GM12891 (cell line): ENCODE data around the gene SH3TC1.

Source experiments
- PAX5 ChIP-seq: IDR thresholded peaks from 2 replicates; pipeline ENCODE4 v1.6.1; 2011; ENCODE audit warnings: low read length, moderate library complexity, mild to moderate bottlenecking; ENCODE audit not compliant: insufficient read depth, severe bottlenecking
- POLR2A ChIP-seq: IDR thresholded peaks from 2 replicates; pipeline ENCODE4 v1.6.1; 2011; ENCODE audit warnings: low read depth, low read length, control low read depth
- POLR2AphosphoS5 ChIP-seq: IDR thresholded peaks from 2 replicates; pipeline ENCODE4 v1.6.1; 2011; ENCODE audit warnings: low read depth, low read length, control low read depth
- POU2F2 ChIP-seq: IDR thresholded peaks from 2 replicates; pipeline ENCODE4 v1.6.1; 2011; ENCODE audit warnings: low read depth, mild to moderate bottlenecking, control low read depth, low read length, moderate library complexity
- SPI1 ChIP-seq: IDR thresholded peaks from 2 replicates; pipeline ENCODE4 v1.6.1; 2011; ENCODE audit warnings: low read depth, low read length, control low read depth
- TAF1 ChIP-seq: IDR thresholded peaks from 2 replicates; pipeline ENCODE4 v1.6.1; 2011; ENCODE audit warnings: low read depth, low read length, control low read depth

- TF ChIP-seq POLR2A (no peak), TAF1 (no peak), POLR2AphosphoS5 (no peak), SPI1 (no peak), PAX5 (no peak), POU2F2 (no peak)
Observed at GRCh38 chr4:8224267-8224974, 25.3 kb downstream of the SH3TC1 start.
